CD14-positive monocyte (primary cell): ENCODE data around the gene CGNL1. TPM values are rescaled to one million over a fixed set of nuclear protein-coding genes. Genes with fewer than 3 reads are reported as not detected.

Experiments used
- DNase-seq, 3 donors: peaks; one replicate each; pipeline ENCODE4 v3.0.0-alpha.2; 2011 to 2022
- H2AFZ ChIP-seq: 2 replicates; pipeline ENCODE4 v1.6.0; 2012; ENCODE audit warnings: mild to moderate bottlenecking, low read depth, low read length, inconsistent platforms; ENCODE audit not compliant: insufficient read depth, poor library complexity, severe bottlenecking
- H3K27ac ChIP-seq, 2 donors: 1 replicate in 1 of 2; 2 replicates in 1 of 2; pipeline ENCODE4 v1.5.1; 2012 to 2013; ENCODE audit warnings: low read length in 2 of 2, control low read depth in 1 of 2, inconsistent platforms in 1 of 2, low read depth in 1 of 2, mild to moderate bottlenecking in 1 of 2
- H3K27me3 ChIP-seq, 2 donors: one replicate each; pipeline versions ENCODE4 v1.6.0 to v1.6.1; 2011 to 2013; ENCODE audit warnings: low read length in 2 of 2; ENCODE audit not compliant: control insufficient read depth in 2 of 2, insufficient read depth in 2 of 2
- H3K36me3 ChIP-seq, 2 donors: replicated peaks in 1 of 2; 1 replicate in 1 of 2; 2 replicates in 1 of 2; pipeline versions ENCODE4 v1.5.1 to v1.6.1; 2012 to 2013; ENCODE audit warnings: low read length in 2 of 2, control low read depth in 1 of 2, inconsistent platforms in 1 of 2, mild to moderate bottlenecking in 1 of 2; ENCODE audit not compliant: insufficient read depth in 2 of 2, control insufficient read depth in 1 of 2
- H3K4me1 ChIP-seq, 2 donors: 1 replicate in 1 of 2; 2 replicates in 1 of 2; pipeline versions ENCODE4 v1.5.1 to v1.6.1; 2012 to 2013; ENCODE audit warnings: low read length in 2 of 2, control low read depth in 1 of 2, inconsistent platforms in 1 of 2, mild to moderate bottlenecking in 1 of 2, moderate library complexity in 1 of 2; ENCODE audit not compliant: insufficient read depth in 2 of 2, control insufficient read depth in 1 of 2
- H3K4me2 ChIP-seq: replicated peaks from 2 replicates; pipeline ENCODE3; 2012; ENCODE audit warnings: low read length, moderate library complexity, mild to moderate bottlenecking; ENCODE audit not compliant: poor library complexity, severe bottlenecking; ENCODE audit errors: extremely low read depth
- H3K4me3 ChIP-seq, 3 experiments: fragments of 200-600 bp in 1 of 3; sonication (generic) in 1 of 3; replicated peaks in 1 of 3; 1 replicate in 2 of 3; 2 replicates in 1 of 3; pipeline ENCODE4 v1.5.1; 2011 to 2013; ENCODE audit warnings: low read length in 3 of 3, mild to moderate bottlenecking in 3 of 3, control low read depth in 2 of 3, low read depth in 2 of 3, inconsistent platforms in 1 of 3, moderate library complexity in 1 of 3
- H3K79me2 ChIP-seq: 2 replicates; pipeline ENCODE4 v1.6.0; 2012; ENCODE audit warnings: mild to moderate bottlenecking, control low read depth, inconsistent platforms, low read length, moderate library complexity; ENCODE audit not compliant: insufficient read depth
- H3K9ac ChIP-seq: 2 replicates; pipeline ENCODE4 v1.6.0; 2017; ENCODE audit warnings: low read length, mild to moderate bottlenecking; ENCODE audit not compliant: insufficient read depth, poor library complexity, severe bottlenecking
- H3K9me3 ChIP-seq, 2 donors: replicated peaks in 1 of 2; 1 replicate in 1 of 2; 2 replicates in 1 of 2; pipeline versions ENCODE4 v1.5.1 to v1.6.1; 2012 to 2013; ENCODE audit warnings: low read length in 2 of 2, control low read depth in 1 of 2; ENCODE audit not compliant: control insufficient read depth in 1 of 2, insufficient read depth in 1 of 2
- H4K20me1 ChIP-seq: 2 replicates; pipeline ENCODE4 v1.6.0; 2012; ENCODE audit warnings: mild to moderate bottlenecking, low read length, control low read depth, moderate library complexity; ENCODE audit not compliant: insufficient read depth
- H3K27ac Mint-ChIP-seq, 7 donors: one replicate each; pipeline ENCODE4 v1.8.0; 2020; ENCODE audit warnings: mild to moderate bottlenecking in 7 of 7, mixed read lengths in 7 of 7, moderate library complexity in 6 of 7, inconsistent platforms in 2 of 7
- H3K27me3 Mint-ChIP-seq, 3 donors: one replicate each; pipeline ENCODE4 v1.8.0; 2021 to 2022; ENCODE audit warnings: low read depth in 3 of 3, mild to moderate bottlenecking in 3 of 3, mixed read lengths in 3 of 3, moderate library complexity in 3 of 3, inconsistent platforms in 1 of 3
- H3K36me3 Mint-ChIP-seq, 2 donors: one replicate each; pipeline ENCODE4 v1.8.0; 2020; ENCODE audit warnings: mixed read lengths in 2 of 2, inconsistent platforms in 1 of 2, mild to moderate bottlenecking in 1 of 2
- H3K4me1 Mint-ChIP-seq: one replicate; pipeline ENCODE4 v1.8.0; 2020; ENCODE audit warnings: mild to moderate bottlenecking, mixed read lengths
- H3K4me3 Mint-ChIP-seq, 2 donors: one replicate each; pipeline ENCODE4 v1.8.0; 2020; ENCODE audit warnings: mild to moderate bottlenecking in 2 of 2, mixed read lengths in 2 of 2, moderate library complexity in 1 of 2
- H3K9me3 Mint-ChIP-seq, 7 donors: one replicate each; pipeline ENCODE4 v1.8.0; 2020 to 2022; ENCODE audit warnings: mixed read lengths in 7 of 7, mild to moderate bottlenecking in 6 of 7, moderate library complexity in 6 of 7, inconsistent platforms in 2 of 7
- WGBS: methylation state at CpG from one replicate; pipeline ENCODE4 v1.1.5; 2013; ENCODE audit warnings: missing lambda C conversion rate; ENCODE audit not compliant: insufficient coverage; 5-methylcytosine and 5-hydroxymethylcytosine counted together
- intact Hi-C, 2 donors: fragments of 100-400 bp; cut with micrococcal nuclease; formaldehyde crosslinking; loops; one replicate each; pipeline versions ENCODE4 v1.15.0 to v1.15.1; 2023
- polyA plus RNA-seq, 3 donors: library from polyadenylated mRNA; depleted of rRNA in 1 of 3; unstranded in 2 of 3; stranded (reverse) in 1 of 3; fragments of 300-500 nt in 2 of 3; fragments of >200 nt in 1 of 3; fragmentation: Illumina TruSeq in 2 of 3; gene quantifications; 1 replicate in 2 of 3; 2 replicates in 1 of 3; pipeline ENCODE4 v1.2.3, GENCODE V29; 2012 to 2021
- TF ChIP-seq, protein P1 (sequence below): fragments of 200-600 bp; IDR thresholded peaks from one replicate; pipeline ENCODE4 v1.8.0; 2022; ENCODE audit warnings: antibody characterized with exemption, mild to moderate bottlenecking

CGNL1 gene
- polyA plus RNA-seq, 3 donors = not detected

DNA sequence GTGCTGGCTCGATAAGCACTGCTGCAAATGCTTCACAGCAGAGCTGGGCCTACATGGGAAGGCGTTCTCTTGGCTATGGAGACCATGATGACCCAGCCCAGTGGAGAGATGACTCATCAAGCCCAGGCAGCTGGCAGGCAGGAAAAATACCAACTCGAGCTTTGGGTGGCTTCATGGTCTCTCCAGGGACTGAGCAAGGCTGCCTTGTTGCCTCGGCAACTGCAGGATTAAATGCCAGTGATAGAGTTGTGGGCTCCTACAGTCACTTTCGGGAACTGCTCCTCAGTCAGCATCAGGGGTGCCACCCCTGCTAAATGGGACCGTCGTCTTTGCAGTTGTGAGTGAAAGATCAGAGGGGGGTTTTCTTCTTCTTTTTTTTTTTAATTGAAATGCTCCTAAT lies 160.8 kb downstream of the CGNL1 start:
- peaks cover 0 to 3% (median 2%) of the 10 kb centered on the region in 3 donors for H3K27me3 Mint-ChIP-seq
- Histone ChIP-seq H3K4me2 (no peak overlapping the region), H4K20me1 (no peaks in the 10 kb centered on the region), H3K9ac (no peak overlapping the region), H3K36me3 (no peaks in the 10 kb centered on the region), H3K9me3 (no peaks in the 10 kb centered on the region), H3K27me3 (no peaks in the 10 kb centered on the region), H3K27ac (no peak overlapping the region), H3K79me2 (no peaks in the 10 kb centered on the region), H3K4me1 (no peaks in the 10 kb centered on the region), H2AFZ (no peak overlapping the region), H3K4me3 (no peak overlapping the region)
- intact Hi-C loops = no loop called here
- DNase-seq = no peak
- no peak overlapping the region for H3K4me3 Mint-ChIP-seq
- H3K27ac Mint-ChIP-seq = no peak overlapping the region
- H3K9me3 Mint-ChIP-seq = peaks cover 0 to 9% (median 0%) of the 10 kb centered on the region in 7 donors
- WGBS = 59% methylated on average over 3 of the region's 7 CpGs
- TF ChIP-seq, protein P1, sequence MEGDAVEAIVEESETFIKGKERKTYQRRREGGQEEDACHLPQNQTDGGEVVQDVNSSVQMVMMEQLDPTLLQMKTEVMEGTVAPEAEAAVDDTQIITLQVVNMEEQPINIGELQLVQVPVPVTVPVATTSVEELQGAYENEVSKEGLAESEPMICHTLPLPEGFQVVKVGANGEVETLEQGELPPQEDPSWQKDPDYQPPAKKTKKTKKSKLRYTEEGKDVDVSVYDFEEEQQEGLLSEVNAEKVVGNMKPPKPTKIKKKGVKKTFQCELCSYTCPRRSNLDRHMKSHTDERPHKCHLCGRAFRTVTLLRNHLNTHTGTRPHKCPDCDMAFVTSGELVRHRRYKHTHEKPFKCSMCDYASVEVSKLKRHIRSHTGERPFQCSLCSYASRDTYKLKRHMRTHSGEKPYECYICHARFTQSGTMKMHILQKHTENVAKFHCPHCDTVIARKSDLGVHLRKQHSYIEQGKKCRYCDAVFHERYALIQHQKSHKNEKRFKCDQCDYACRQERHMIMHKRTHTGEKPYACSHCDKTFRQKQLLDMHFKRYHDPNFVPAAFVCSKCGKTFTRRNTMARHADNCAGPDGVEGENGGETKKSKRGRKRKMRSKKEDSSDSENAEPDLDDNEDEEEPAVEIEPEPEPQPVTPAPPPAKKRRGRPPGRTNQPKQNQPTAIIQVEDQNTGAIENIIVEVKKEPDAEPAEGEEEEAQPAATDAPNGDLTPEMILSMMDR = no peak
- no peaks in the 10 kb centered on the region for H3K36me3 Mint-ChIP-seq
- H3K4me1 Mint-ChIP-seq = no peaks in the 10 kb centered on the region

DNA sequence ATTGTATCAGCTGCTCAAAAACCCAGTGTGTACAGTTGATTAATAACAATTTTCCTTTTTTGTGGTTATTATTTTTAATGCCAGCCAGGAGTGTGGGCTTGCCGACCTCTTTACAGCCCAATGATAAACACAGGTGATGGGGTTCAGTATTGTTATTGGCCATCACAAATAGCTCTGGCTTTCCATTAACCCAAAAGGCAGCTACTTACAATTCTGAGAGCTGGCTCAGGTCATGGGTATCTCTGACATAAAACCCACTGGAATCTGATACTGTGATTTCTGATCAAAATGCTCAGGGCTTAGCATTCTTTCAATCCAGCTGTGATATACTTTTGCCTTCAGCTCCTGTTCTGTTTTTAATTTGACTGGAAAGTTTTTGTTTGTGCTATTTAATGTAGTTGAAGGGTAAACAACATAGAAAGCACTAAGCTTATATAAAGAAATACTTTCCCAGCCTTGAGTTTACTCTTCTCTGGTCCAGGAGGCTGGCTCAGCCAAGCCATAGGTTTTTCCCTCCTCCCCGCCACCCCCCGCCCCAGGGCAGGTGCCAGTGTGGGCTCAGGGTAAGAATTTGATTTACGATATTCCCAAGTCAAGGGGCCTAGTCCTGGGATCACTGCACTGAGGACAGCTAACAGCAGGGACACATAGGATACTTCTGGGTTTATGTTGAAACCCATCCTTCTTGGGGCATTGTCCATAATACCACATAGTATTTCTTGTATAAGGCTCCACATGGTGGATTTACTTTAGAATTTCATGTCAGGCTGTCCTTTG lies 161.4 kb downstream of the CGNL1 start:
- no peaks in the 10 kb centered on the region for H3K4me1 Mint-ChIP-seq
- DNase-seq = no peak
- H4K20me1 ChIP-seq = no peaks in the 10 kb centered on the region

More for the DNA sequence above, 161.4 kb downstream of the CGNL1 start:
- intact Hi-C loops = no loop called here
- Histone ChIP-seq H3K79me2 (no peaks in the 10 kb centered on the region), H3K9me3 (no peaks in the 10 kb centered on the region), H3K4me1 (no peaks in the 10 kb centered on the region), H3K9ac (no peak overlapping the region), H3K4me2 (no peak overlapping the region), H3K27me3 (no peaks in the 10 kb centered on the region), H3K27ac (no peak overlapping the region), H3K4me3 (no peak overlapping the region), H3K36me3 (no peaks in the 10 kb centered on the region), H2AFZ (no peak overlapping the region)
- no peak overlapping the region for H3K4me3 Mint-ChIP-seq
- H3K27me3 Mint-ChIP-seq = peaks cover 0 to 3% (median 2%) of the 10 kb centered on the region in 3 donors
- no peak overlapping the region for H3K27ac Mint-ChIP-seq
- TF ChIP-seq, protein P1 = no peak
- peaks cover 0 to 9% (median 0%) of the 10 kb centered on the region in 7 donors for H3K9me3 Mint-ChIP-seq
- no CpG with 5 or more reads among the region's 4 CpGs for WGBS
- H3K36me3 Mint-ChIP-seq = no peaks in the 10 kb centered on the region
